ENCODE results near the gene CDH15.

CDH15 gene

GRCh38 chr16:89171216-89172170, at the start of gene CDH15:
Gene CDH15 (plus strand): TSS chr16:89171748. CDS start chr16:89171832, 84 bp downstream.
- FAIRE-seq (peak; percentile 96), DNase-seq (ENCODE audit: extremely low spot score, insufficient read length, low read depth) (peak; percentile 94)

GRCh38 chr16:89122322-89122851, 49.2 kb upstream of the CDH15 start:
- DNase-seq (ENCODE audit: extremely low spot score, insufficient read length, low read depth) = no peak
- peak; percentile 58 for FAIRE-seq

GRCh38 chr16:89123001-89123830, 48.3 kb upstream of the CDH15 start:
- DNase-seq (ENCODE audit: extremely low spot score, insufficient read length, low read depth) (no peak), FAIRE-seq (no peak)

- no peak for FAIRE-seq
- no peak for DNase-seq (ENCODE audit: extremely low spot score, insufficient read length, low read depth)
Measured at GRCh38 chr16:89123831-89124100, 47.8 kb upstream of the CDH15 start.

GRCh38 chr16:89129378-89129777, 42.2 kb upstream of the CDH15 start:
- DNase-seq (ENCODE audit: extremely low spot score, insufficient read length, low read depth) (no peak), FAIRE-seq (no peak)

- DNase-seq (ENCODE audit: extremely low spot score, insufficient read length, low read depth) = no peak
Measured at GRCh38 chr16:89130448-89130847, 41.1 kb upstream of the CDH15 start.

GRCh38 chr16:89131783-89132182, 39.8 kb upstream of the CDH15 start:
- DNase-seq (ENCODE audit: extremely low spot score, insufficient read length, low read depth) = no peak

More at GRCh38 chr16:89130448-89130847, 41.1 kb upstream of the CDH15 start:
- no peak for FAIRE-seq

GRCh38 chr16:89132194-89133005, 39.1 kb upstream of the CDH15 start:
- no peak for DNase-seq (ENCODE audit: extremely low spot score, insufficient read length, low read depth)
- no peak for FAIRE-seq

More at GRCh38 chr16:89131783-89132182, 39.8 kb upstream of the CDH15 start:
- no peak for FAIRE-seq

- DNase-seq (ENCODE audit: extremely low spot score, insufficient read length, low read depth) (no peak), FAIRE-seq (no peak)
Measured at GRCh38 chr16:89133457-89134127, 38.0 kb upstream of the CDH15 start.

- FAIRE-seq = no peak
Measured at GRCh38 chr16:89134269-89134668, 37.3 kb upstream of the CDH15 start.

GRCh38 chr16:89135166-89135565, 36.4 kb upstream of the CDH15 start:
- no peak for FAIRE-seq
- no peak for DNase-seq (ENCODE audit: extremely low spot score, insufficient read length, low read depth)

More at GRCh38 chr16:89134269-89134668, 37.3 kb upstream of the CDH15 start:
- DNase-seq (ENCODE audit: extremely low spot score, insufficient read length, low read depth) = no peak

- FAIRE-seq = no peak
- no peak for DNase-seq (ENCODE audit: extremely low spot score, insufficient read length, low read depth)
Measured at GRCh38 chr16:89135971-89136765, 35.4 kb upstream of the CDH15 start.

- DNase-seq (ENCODE audit: extremely low spot score, insufficient read length, low read depth) = no peak
- no peak for FAIRE-seq
Measured at GRCh38 chr16:89136931-89137330, 34.6 kb upstream of the CDH15 start.

- no peak for DNase-seq (ENCODE audit: extremely low spot score, insufficient read length, low read depth)
- no peak for FAIRE-seq
Measured at GRCh38 chr16:89137666-89138512, 33.7 kb upstream of the CDH15 start.

- FAIRE-seq = no peak
- no peak for DNase-seq (ENCODE audit: extremely low spot score, insufficient read length, low read depth)
Measured at GRCh38 chr16:89138513-89138795, 33.1 kb upstream of the CDH15 start.

- DNase-seq (ENCODE audit: extremely low spot score, insufficient read length, low read depth) = no peak
- FAIRE-seq = no peak
Measured at GRCh38 chr16:89138843-89139520, 32.6 kb upstream of the CDH15 start.

- DNase-seq (ENCODE audit: extremely low spot score, insufficient read length, low read depth) = no peak
- no peak for FAIRE-seq
Measured at GRCh38 chr16:89139907-89140361, 31.6 kb upstream of the CDH15 start.
